H9 (cell line): ENCODE data around the gene NUPR1. TPM values are rescaled to one million over a fixed set of nuclear protein-coding genes. Genes with fewer than 3 reads are reported as not detected.

Source experiments
- DNase-seq: peaks from one replicate; pipeline ENCODE4 v3.0.0-alpha.2; 2017
- H2AFZ ChIP-seq: one replicate; pipeline ENCODE4 v1.6.1; 2013; ENCODE audit warnings: mild to moderate bottlenecking, low read length, control low read depth, moderate library complexity
- H2AK5ac ChIP-seq: 2 replicates; pipeline ENCODE4 v1.6.1; 2013; ENCODE audit warnings: low read length, control low read depth, mixed read lengths; ENCODE audit not compliant: insufficient read length
- H2BK120ac ChIP-seq: one replicate; pipeline ENCODE4 v1.6.1; 2013; ENCODE audit warnings: low read depth, mild to moderate bottlenecking, low read length, control low read depth, inconsistent platforms; ENCODE audit not compliant: poor library complexity, severe bottlenecking
- H2BK12ac ChIP-seq: 2 replicates; pipeline ENCODE4 v1.6.1; 2013; ENCODE audit warnings: low read length, control low read depth, mixed read lengths, low read depth; ENCODE audit not compliant: insufficient read length
- H2BK15ac ChIP-seq: 2 replicates; pipeline ENCODE4 v1.6.1; 2013; ENCODE audit warnings: low read depth, low read length, control low read depth
- H2BK20ac ChIP-seq: one replicate; pipeline ENCODE4 v1.6.1; 2013; ENCODE audit warnings: low read depth, mild to moderate bottlenecking, low read length, control low read depth, inconsistent platforms; ENCODE audit not compliant: poor library complexity, severe bottlenecking
- H2BK5ac ChIP-seq: 2 replicates; pipeline ENCODE4 v1.6.1; 2013; ENCODE audit warnings: low read length, control low read depth, mixed read lengths; ENCODE audit not compliant: insufficient read length
- H3K14ac ChIP-seq: 2 replicates; pipeline ENCODE4 v1.6.1; 2013; ENCODE audit warnings: low read length, control low read depth; ENCODE audit not compliant: insufficient read depth
- H3K18ac ChIP-seq: 2 replicates; pipeline ENCODE4 v1.6.1; 2013; ENCODE audit warnings: low read depth, mild to moderate bottlenecking, mixed read lengths, low read length, control low read depth; ENCODE audit not compliant: insufficient read length
- H3K23ac ChIP-seq: 2 replicates; pipeline ENCODE4 v1.6.1; 2013; ENCODE audit warnings: low read length, control low read depth, mixed read lengths, low read depth; ENCODE audit not compliant: insufficient read length
- H3K23me2 ChIP-seq: 2 replicates; pipeline ENCODE4 v1.6.1; 2013; ENCODE audit warnings: low read depth, mild to moderate bottlenecking, mixed read lengths, low read length, control low read depth; ENCODE audit not compliant: insufficient read length, poor library complexity, severe bottlenecking
- H3K27ac ChIP-seq: 2 replicates; pipeline ENCODE4 v1.5.1; 2013; ENCODE audit warnings: low read length, control low read depth, mixed read lengths, low read depth; ENCODE audit not compliant: insufficient read length
- H3K27me3 ChIP-seq: 2 replicates; pipeline ENCODE4 v1.6.1; 2013; ENCODE audit warnings: low read length, control low read depth, inconsistent platforms; ENCODE audit not compliant: insufficient read depth
- H3K4ac ChIP-seq: 2 replicates; pipeline ENCODE4 v1.6.1; 2013; ENCODE audit warnings: low read depth, mild to moderate bottlenecking, control low read depth, inconsistent platforms, low read length, moderate library complexity
- H3K4me1 ChIP-seq: 2 replicates; pipeline ENCODE4 v1.6.1; 2013; ENCODE audit warnings: low read length, control low read depth, inconsistent platforms; ENCODE audit not compliant: insufficient read depth
- H3K4me2 ChIP-seq: 2 replicates; pipeline ENCODE4 v1.6.1; 2013; ENCODE audit warnings: low read length, control low read depth, mixed read lengths; ENCODE audit not compliant: insufficient read length, insufficient read depth
- H3K56ac ChIP-seq: 2 replicates; pipeline ENCODE4 v1.6.1; 2013; ENCODE audit warnings: low read depth, mild to moderate bottlenecking, mixed read lengths, low read length, control low read depth; ENCODE audit not compliant: insufficient read length
- H3K79me1 ChIP-seq: 2 replicates; pipeline ENCODE4 v1.6.1; 2013; ENCODE audit warnings: low read depth, mild to moderate bottlenecking, moderate library complexity, low read length, control low read depth, inconsistent platforms; ENCODE audit not compliant: insufficient read depth, poor library complexity, severe bottlenecking
- H3K79me2 ChIP-seq: 2 replicates; pipeline ENCODE4 v1.6.1; 2013; ENCODE audit warnings: low read length, control low read depth, inconsistent platforms; ENCODE audit not compliant: insufficient read depth
- H3K9ac ChIP-seq: 2 replicates; pipeline ENCODE4 v1.6.1; 2013; ENCODE audit warnings: low read length, control low read depth, mixed read lengths; ENCODE audit not compliant: insufficient read length; ENCODE audit errors: extremely low read depth
- H3K9me3 ChIP-seq: one replicate; pipeline ENCODE4 v1.6.1; 2013; ENCODE audit warnings: low read depth, low read length, inconsistent platforms; ENCODE audit not compliant: control insufficient read depth
- H3T11ph ChIP-seq: one replicate; pipeline ENCODE4 v1.6.1; 2013; ENCODE audit warnings: mild to moderate bottlenecking, low read length, control low read depth, inconsistent platforms
- H4K20me1 ChIP-seq: one replicate; pipeline ENCODE4 v1.6.1; 2013; ENCODE audit not compliant: control insufficient read depth, insufficient read length, insufficient read depth
- H4K5ac ChIP-seq: 2 replicates; pipeline ENCODE4 v1.6.1; 2013; ENCODE audit warnings: low read depth, mild to moderate bottlenecking, mixed read lengths, low read length, control low read depth; ENCODE audit not compliant: insufficient read length
- H4K8ac ChIP-seq: replicated peaks from 2 replicates; pipeline ENCODE4 v1.6.1; 2013; ENCODE audit warnings: low read length, control low read depth, mixed read lengths, low read depth; ENCODE audit not compliant: insufficient read length
- H4K91ac ChIP-seq: 2 replicates; pipeline ENCODE4 v1.6.1; 2013; ENCODE audit warnings: low read depth, mild to moderate bottlenecking, moderate library complexity, mixed read lengths, low read length, control low read depth; ENCODE audit not compliant: insufficient read length
- H3K27ac Mint-ChIP-seq, 3 experiments: 2 replicates in 2 of 3; 3 replicates in 1 of 3; pipeline ENCODE4 v1.8.0; 2020 to 2021; ENCODE audit warnings: mixed read lengths in 3 of 3, mild to moderate bottlenecking in 1 of 3, moderate library complexity in 1 of 3
- H3K27me3 Mint-ChIP-seq: 2 replicates; pipeline ENCODE4 v1.8.0; 2021; ENCODE audit warnings: low read depth, mild to moderate bottlenecking, moderate library complexity, mixed read lengths
- H3K36me3 Mint-ChIP-seq, 3 experiments: 2 replicates in 2 of 3; 3 replicates in 1 of 3; pipeline ENCODE4 v1.8.0; 2020 to 2021; ENCODE audit warnings: low read depth in 3 of 3, mixed read lengths in 3 of 3; ENCODE audit not compliant: insufficient read depth in 1 of 3
- H3K4me1 Mint-ChIP-seq, 2 experiments: 2 replicates each; pipeline ENCODE4 v1.8.0; 2020; ENCODE audit warnings: mixed read lengths in 2 of 2
- H3K4me3 Mint-ChIP-seq, 2 experiments: 2 replicates in 1 of 2; 3 replicates in 1 of 2; pipeline ENCODE4 v1.8.0; 2020 to 2021; ENCODE audit warnings: mild to moderate bottlenecking in 2 of 2, mixed read lengths in 2 of 2, moderate library complexity in 1 of 2
- H3K9me3 Mint-ChIP-seq, 2 experiments: 2 replicates in 1 of 2; 3 replicates in 1 of 2; pipeline ENCODE4 v1.8.0; 2020; ENCODE audit warnings: mild to moderate bottlenecking in 2 of 2, mixed read lengths in 2 of 2, moderate library complexity in 1 of 2
- CTCF ChIP-seq: fragments of 200-600 bp; sonication (generic); conservative IDR thresholded peaks from 3 replicates; pipeline ENCODE4 v1.8.0; 2021; ENCODE audit warnings: antibody characterized with exemption, mild to moderate bottlenecking
- WGBS: extraction: QIAGEN DNeasy Blood & Tissue Kit; methylation state at CpG from one replicate; pipeline ENCODE4 v1.1.7; 2013; ENCODE audit warnings: missing lambda C conversion rate, low lambda C conversion rate, mixed read lengths; ENCODE audit not compliant: insufficient read length; ENCODE audit errors: extremely low coverage; 5-methylcytosine and 5-hydroxymethylcytosine counted together
- total RNA-seq: library from RNA; stranded (reverse); gene quantifications from 2 replicates; pipeline ENCODE4 v1.2.1, GENCODE V29; 2021

The NUPR1 gene
- total RNA-seq, 1 experiment from 2014 or later: 0.35 TPM

GRCh38 chr16:28561557-28562187 is 22.9 kb upstream of the NUPR1 start:
- Histone ChIP-seq H4K20me1 (no peaks in the 10 kb centered on the region), H2AFZ (no peak overlapping the region), H2BK12ac (no peak overlapping the region), H4K5ac (no peak overlapping the region), H2BK15ac (no peak overlapping the region), H3K79me1 (peaks cover 3% of the 10 kb centered on the region), H3K56ac (no peak overlapping the region), H2BK20ac (no peak overlapping the region), H3K9ac (no peak overlapping the region), H3K27me3 (no peaks in the 10 kb centered on the region), H2BK120ac (no peak overlapping the region), H3K4me2 (no peak overlapping the region), H3K9me3 (peaks cover 4% of the 10 kb centered on the region), H4K8ac (no peak overlapping the region), H3K4me1 (no peaks in the 10 kb centered on the region), H3K23ac (no peak overlapping the region), H3K79me2 (no peaks in the 10 kb centered on the region), H3T11ph (no peak overlapping the region), H2BK5ac (no peak overlapping the region), H4K91ac (no peak overlapping the region), H3K27ac (no peak overlapping the region), H3K14ac (no peak overlapping the region), H3K18ac (no peak overlapping the region), H3K4ac (no peak overlapping the region), H3K23me2 (no peaks in the 10 kb centered on the region), H2AK5ac (no peak overlapping the region)
- Mint-ChIP-seq H3K4me3 (no peak overlapping the region), H3K27ac (no peak overlapping the region), H3K9me3 (peaks cover 9 to 12% of the 10 kb centered on the region in 2 experiments), H3K36me3 (peaks cover 20 to 31% (median 31%) of the 10 kb centered on the region in 3 experiments), H3K4me1 (no peaks in the 10 kb centered on the region), H3K27me3 (no peaks in the 10 kb centered on the region)
- no peak for TF ChIP-seq CTCF
- WGBS: no CpG with 5 or more reads among the region's 7 CpGs
- no peak for DNase-seq
